ENCODE results near the gene PPM1D.

Gene PPM1D

GRCh38 chr17:60676758-60677307 lies 76.8 kb downstream of the PPM1D start:
- no peak for DNase-seq

GRCh38 chr17:60677308-60678117 lies 77.5 kb downstream of the PPM1D start, which contains the start of gene BCAS3:
TSS of gene BCAS3 (plus strand) at chr17:60677851.
- DNase-seq: peak; percentile 84 to 92 (median 88)

GRCh38 chr17:60678118-60678444 lies 78.1 kb downstream of the PPM1D start:
- no peak for DNase-seq

- no peak for DNase-seq
Measured at GRCh38 chr17:60679287-60679686, 79.3 kb downstream of the PPM1D start.

GRCh38 chr17:60680754-60681153 lies 80.8 kb downstream of the PPM1D start:
- DNase-seq: no peak

GRCh38 chr17:60685437-60685836 lies 85.4 kb downstream of the PPM1D start:
- DNase-seq: no peak

- no peak for DNase-seq
Measured at GRCh38 chr17:60695960-60696359, 96.0 kb downstream of the PPM1D start.

- DNase-seq: no peak
Measured at GRCh38 chr17:60699090-60699489, 99.1 kb downstream of the PPM1D start.

- DNase-seq: no peak
Measured at GRCh38 chr17:60704170-60704569, 104.2 kb downstream of the PPM1D start.

- DNase-seq: no peak
Measured at GRCh38 chr17:60712675-60713074, 112.7 kb downstream of the PPM1D start.

- DNase-seq: no peak
Measured at GRCh38 chr17:60713608-60714007, 113.6 kb downstream of the PPM1D start.

Data from activated naive CD4-positive, alpha-beta T cell (primary cell).